Mesenchymal stem cell (in vitro differentiated cells and primary cell): ENCODE data around the gene RIMS3.

Source experiments
- DNase-seq: peaks from one replicate; pipeline ENCODE4 v3.0.0-alpha.2; 2013
- H2AFZ ChIP-seq: one replicate; pipeline ENCODE4 v1.6.1; 2013; ENCODE audit warnings: low read depth, mild to moderate bottlenecking, control low read depth, inconsistent platforms, low read length, moderate library complexity
- H2AK5ac ChIP-seq: 2 replicates; pipeline ENCODE4 v1.6.1; 2013; ENCODE audit warnings: low read length, moderate library complexity, mild to moderate bottlenecking, inconsistent platforms; ENCODE audit not compliant: severe bottlenecking
- H2BK120ac ChIP-seq: one replicate; pipeline ENCODE4 v1.6.1; 2013; ENCODE audit warnings: low read depth, mild to moderate bottlenecking, inconsistent platforms, low read length, moderate library complexity
- H2BK12ac ChIP-seq, 2 experiments: one replicate each; pipeline ENCODE4 v1.6.1; 2013; ENCODE audit warnings: inconsistent platforms in 2 of 2, low read length in 2 of 2, mild to moderate bottlenecking in 2 of 2, moderate library complexity in 2 of 2, control low read depth in 1 of 2
- H2BK15ac ChIP-seq: one replicate; pipeline ENCODE4 v1.6.1; 2013; ENCODE audit warnings: mild to moderate bottlenecking, low read depth, inconsistent platforms; ENCODE audit not compliant: poor library complexity, severe bottlenecking
- H2BK5ac ChIP-seq: 2 replicates; pipeline ENCODE4 v1.6.1; 2013; ENCODE audit warnings: low read depth, mild to moderate bottlenecking, low read length, control low read depth, inconsistent platforms; ENCODE audit not compliant: poor library complexity, severe bottlenecking
- H3K14ac ChIP-seq, 2 experiments: one replicate each; pipeline ENCODE4 v1.6.1; 2013; ENCODE audit warnings: inconsistent platforms in 2 of 2, low read length in 2 of 2, control low read depth in 1 of 2, mild to moderate bottlenecking in 1 of 2, moderate library complexity in 1 of 2
- H3K18ac ChIP-seq, 2 experiments: one replicate each; pipeline ENCODE4 v1.6.1; 2013; ENCODE audit warnings: inconsistent platforms in 2 of 2, low read length in 2 of 2, control low read depth in 1 of 2, low read depth in 1 of 2, mild to moderate bottlenecking in 1 of 2
- H3K23ac ChIP-seq, 2 experiments: one replicate each; pipeline ENCODE4 v1.6.1; 2013; ENCODE audit warnings: inconsistent platforms in 2 of 2, low read length in 2 of 2, mild to moderate bottlenecking in 2 of 2, moderate library complexity in 2 of 2, control low read depth in 1 of 2
- H3K27ac ChIP-seq: 2 replicates; pipeline ENCODE4 v1.5.1; 2013; ENCODE audit warnings: mild to moderate bottlenecking, moderate library complexity, low read length, control low read depth, inconsistent platforms; ENCODE audit not compliant: poor library complexity, severe bottlenecking
- H3K27me3 ChIP-seq, 2 experiments: 2 replicates each; pipeline versions ENCODE4 v1.6.1 to v1.7.0; 2013; ENCODE audit warnings: low read length in 2 of 2, mild to moderate bottlenecking in 2 of 2, moderate library complexity in 2 of 2, control low read depth in 1 of 2, inconsistent platforms in 1 of 2; ENCODE audit not compliant: control insufficient read depth in 1 of 2, insufficient read depth in 1 of 2
- H3K36me3 ChIP-seq, 2 experiments: 2 replicates each; pipeline versions ENCODE4 v1.6.1 to v1.7.0; 2013; ENCODE audit warnings: low read length in 2 of 2, control low read depth in 1 of 2, inconsistent platforms in 1 of 2, low read depth in 1 of 2, mild to moderate bottlenecking in 1 of 2; ENCODE audit not compliant: insufficient read depth in 2 of 2, control insufficient read depth in 1 of 2
- H3K4ac ChIP-seq, 2 experiments: one replicate each; pipeline ENCODE4 v1.6.1; 2013; ENCODE audit warnings: inconsistent platforms in 2 of 2, low read length in 2 of 2, mild to moderate bottlenecking in 2 of 2, moderate library complexity in 2 of 2, control low read depth in 1 of 2, low read depth in 1 of 2
- H3K4me1 ChIP-seq: 2 replicates; pipeline ENCODE4 v1.6.1; 2013; ENCODE audit warnings: low read depth, low read length, control low read depth; ENCODE audit not compliant: control insufficient read depth, insufficient read depth
- H3K4me2 ChIP-seq: 2 replicates; pipeline ENCODE4 v1.6.1; 2013; ENCODE audit warnings: low read length, mild to moderate bottlenecking, inconsistent platforms; ENCODE audit not compliant: poor library complexity, severe bottlenecking
- H3K4me3 ChIP-seq, 2 experiments: 2 replicates each; pipeline versions ENCODE4 v1.5.1 to v1.7.0; 2013; ENCODE audit warnings: low read length in 2 of 2, mild to moderate bottlenecking in 2 of 2, control low read depth in 1 of 2, low read depth in 1 of 2; ENCODE audit not compliant: insufficient read depth in 1 of 2
- H3K79me1 ChIP-seq: replicated peaks from 2 replicates; pipeline ENCODE4 v1.6.1; 2013; ENCODE audit warnings: mild to moderate bottlenecking, control low read depth, low read length, inconsistent platforms; ENCODE audit not compliant: poor library complexity, severe bottlenecking
- H3K9ac ChIP-seq: 2 replicates; pipeline ENCODE4 v1.7.0; 2013; ENCODE audit warnings: mild to moderate bottlenecking, low read length, moderate library complexity
- H3K9me3 ChIP-seq: 2 replicates; pipeline ENCODE4 v1.7.0; 2013; ENCODE audit warnings: mild to moderate bottlenecking, low read length; ENCODE audit not compliant: control insufficient read depth
- H4K8ac ChIP-seq: one replicate; pipeline ENCODE4 v1.6.1; 2013; ENCODE audit warnings: inconsistent platforms, mild to moderate bottlenecking, low read length, moderate library complexity
- H4K91ac ChIP-seq: one replicate; pipeline ENCODE4 v1.6.1; 2013; ENCODE audit warnings: mild to moderate bottlenecking, low read length, inconsistent platforms
- WGBS: methylation state at CpG from one replicate; pipeline ENCODE4 v1.1.7; 2013; ENCODE audit warnings: mixed read lengths; 5-methylcytosine and 5-hydroxymethylcytosine counted together

RIMS3 gene

GRCh38 chr1:40640314-40641076 is 25.0 kb downstream of the RIMS3 start:
- no peak overlapping the region for H2BK120ac ChIP-seq
- no peak overlapping the region for H3K27ac ChIP-seq
- no peak overlapping the region for H3K4ac ChIP-seq
- H3K9me3 ChIP-seq: peaks cover 3% of the 10 kb centered on the region
- H2AK5ac ChIP-seq: no peak overlapping the region
- H3K9ac ChIP-seq: no peak overlapping the region
- peaks cover 16 to 23% of the 10 kb centered on the region in 2 experiments for H3K27me3 ChIP-seq
- no peak overlapping the region for H3K4me3 ChIP-seq
- WGBS: 92% methylated on average over 8 of the region's 10 CpGs
- H2BK15ac ChIP-seq: no peak overlapping the region
- no peak overlapping the region for H3K4me2 ChIP-seq
- no peak overlapping the region for H2BK5ac ChIP-seq
- H3K36me3 ChIP-seq: peaks cover 0 to 2% of the 10 kb centered on the region in 2 experiments
- no peak for DNase-seq
- no peak overlapping the region for H3K23ac ChIP-seq
- no peak overlapping the region for H4K91ac ChIP-seq
- no peak overlapping the region for H2BK12ac ChIP-seq
- peaks cover 3% of the 10 kb centered on the region for H3K4me1 ChIP-seq
- H3K79me1 ChIP-seq: no peaks in the 10 kb centered on the region
- H3K18ac ChIP-seq: no peak overlapping the region
- peak overlapping the region; percentile 14 for H4K8ac ChIP-seq
- peak overlapping the region in 1 of 2 experiments; percentile 33 for H3K14ac ChIP-seq
- H2AFZ ChIP-seq: no peak overlapping the region

GRCh38 chr1:40638097-40639036 is 27.1 kb downstream of the RIMS3 start:
- WGBS: 63% methylated on average over 8 of the region's 8 CpGs
- no peak overlapping the region for H3K4me2 ChIP-seq
- H2AFZ ChIP-seq: no peak overlapping the region
- H2BK5ac ChIP-seq: no peak overlapping the region
- no peak overlapping the region for H3K18ac ChIP-seq
- H3K9ac ChIP-seq: no peak overlapping the region
- no peak overlapping the region for H3K14ac ChIP-seq
- H3K27ac ChIP-seq: no peak overlapping the region
- no peak overlapping the region for H2BK120ac ChIP-seq
- no peak overlapping the region for H3K23ac ChIP-seq
- no peak overlapping the region for H2BK15ac ChIP-seq
- H3K4me3 ChIP-seq: no peak overlapping the region
- DNase-seq: no peak
- H3K4ac ChIP-seq: no peak overlapping the region
- H3K36me3 ChIP-seq: peaks cover 0 to 2% of the 10 kb centered on the region in 2 experiments
- no peak overlapping the region for H2AK5ac ChIP-seq
- no peaks in the 10 kb centered on the region for H3K79me1 ChIP-seq
- no peak overlapping the region for H2BK12ac ChIP-seq
- H3K9me3 ChIP-seq: peaks cover 3% of the 10 kb centered on the region
- peaks cover 4% of the 10 kb centered on the region for H3K4me1 ChIP-seq
- H3K27me3 ChIP-seq: peaks cover 16 to 23% of the 10 kb centered on the region in 2 experiments
- no peak overlapping the region for H4K8ac ChIP-seq
- H4K91ac ChIP-seq: no peak overlapping the region

DNA sequence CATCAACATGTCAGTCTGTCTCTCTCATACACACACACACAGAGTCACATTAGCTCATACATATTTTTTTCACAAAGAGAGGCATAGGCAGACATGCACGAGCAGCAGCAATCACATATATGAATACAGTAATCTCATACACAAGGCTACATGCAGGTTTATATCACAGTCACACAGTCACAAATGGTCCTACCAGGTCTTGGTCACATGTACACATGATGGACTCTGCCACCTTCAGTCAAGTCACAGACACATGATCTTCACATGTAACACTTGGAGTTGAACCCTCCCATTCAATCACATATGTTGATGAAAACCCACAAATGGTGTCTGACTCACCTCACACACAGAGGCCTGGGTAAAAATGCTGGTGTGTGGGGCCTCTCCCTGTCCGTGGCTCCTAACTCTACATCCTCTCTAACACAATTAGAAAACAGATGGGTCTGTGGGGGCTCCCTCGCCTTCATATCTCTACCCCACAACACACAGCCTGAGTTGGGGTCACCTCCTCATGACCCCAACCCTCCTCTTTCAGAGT is 27.9 kb downstream of the RIMS3 start:
- H3K4me3 ChIP-seq: no peak overlapping the region
- peaks cover 4% of the 10 kb centered on the region for H3K4me1 ChIP-seq
- no peak overlapping the region for H3K4ac ChIP-seq
- no peak overlapping the region for H4K8ac ChIP-seq
- H3K27me3 ChIP-seq: peaks cover 16 to 23% of the 10 kb centered on the region in 2 experiments
- H4K91ac ChIP-seq: no peak overlapping the region
- peaks cover 3% of the 10 kb centered on the region for H3K9me3 ChIP-seq
- H3K18ac ChIP-seq: no peak overlapping the region
- 57% methylated on average over 3 of the region's 3 CpGs for WGBS
- no peak overlapping the region for H3K27ac ChIP-seq
- no peak overlapping the region for H2AK5ac ChIP-seq
- no peak overlapping the region for H2BK120ac ChIP-seq
- H3K4me2 ChIP-seq: no peak overlapping the region
- no peak for DNase-seq
- H3K14ac ChIP-seq: no peak overlapping the region
- H2BK5ac ChIP-seq: no peak overlapping the region
- H2AFZ ChIP-seq: no peak overlapping the region
- H3K79me1 ChIP-seq: no peaks in the 10 kb centered on the region
- no peak overlapping the region for H3K23ac ChIP-seq
- no peak overlapping the region for H3K9ac ChIP-seq
- H3K36me3 ChIP-seq: peaks cover 0 to 2% of the 10 kb centered on the region in 2 experiments
- H2BK12ac ChIP-seq: no peak overlapping the region
- no peak overlapping the region for H2BK15ac ChIP-seq

GRCh38 chr1:40636777-40637176 is 28.7 kb downstream of the RIMS3 start:
- H2BK15ac ChIP-seq: no peak overlapping the region
- no peak overlapping the region for H2BK5ac ChIP-seq
- no peak overlapping the region for H3K14ac ChIP-seq
- H3K9me3 ChIP-seq: no peaks in the 10 kb centered on the region
- peaks cover 16 to 23% of the 10 kb centered on the region in 2 experiments for H3K27me3 ChIP-seq
- peaks cover 4% of the 10 kb centered on the region for H3K4me1 ChIP-seq
- H3K79me1 ChIP-seq: no peaks in the 10 kb centered on the region
- H3K4ac ChIP-seq: no peak overlapping the region
- no peak overlapping the region for H4K8ac ChIP-seq
- H2BK12ac ChIP-seq: no peak overlapping the region
- no peak overlapping the region for H3K4me3 ChIP-seq
- H3K27ac ChIP-seq: no peak overlapping the region
- H2AFZ ChIP-seq: no peak overlapping the region
- no peak for DNase-seq
- H3K36me3 ChIP-seq: peaks cover 0 to 2% of the 10 kb centered on the region in 2 experiments
- no peak overlapping the region for H3K9ac ChIP-seq
- H3K4me2 ChIP-seq: no peak overlapping the region
- 80% methylated on average over 6 of the region's 6 CpGs for WGBS
- H3K23ac ChIP-seq: no peak overlapping the region
- no peak overlapping the region for H2BK120ac ChIP-seq
- no peak overlapping the region for H4K91ac ChIP-seq
- H2AK5ac ChIP-seq: no peak overlapping the region
- H3K18ac ChIP-seq: no peak overlapping the region
